Neural crest cell (in vitro differentiated cells): ENCODE measurements around the gene NFXL1. TPM values are rescaled to one million over a fixed set of nuclear protein-coding genes. Genes with fewer than 3 reads are reported as not detected.

ENCODE experiments used
- DNase-seq: peaks from one replicate; pipeline ENCODE4 v3.0.0; 2021; ENCODE audit warnings: low read depth, mixed read lengths, low spot score
- H3K27ac Mint-ChIP-seq: one replicate; pipeline ENCODE4 v1.8.0; 2021; ENCODE audit warnings: mild to moderate bottlenecking, mixed read lengths; ENCODE audit not compliant: unreplicated experiment
- H3K27me3 Mint-ChIP-seq: 2 replicates; pipeline ENCODE4 v1.8.0; 2021; ENCODE audit warnings: low read depth, mild to moderate bottlenecking, mixed read lengths
- H3K36me3 Mint-ChIP-seq: 2 replicates; pipeline ENCODE4 v1.8.0; 2021; ENCODE audit warnings: low read depth, mild to moderate bottlenecking, mixed read lengths
- H3K4me1 Mint-ChIP-seq: 2 replicates; pipeline ENCODE4 v1.8.0; 2021; ENCODE audit warnings: mixed read lengths
- H3K4me3 Mint-ChIP-seq: one replicate; pipeline ENCODE4 v1.8.0; 2021; ENCODE audit warnings: mild to moderate bottlenecking, mixed read lengths
- H3K9me3 Mint-ChIP-seq: 2 replicates; pipeline ENCODE4 v1.8.0; 2021; ENCODE audit warnings: mixed read lengths
- CTCF ChIP-seq: fragments of 200-600 bp; sonication (generic); conservative IDR thresholded peaks from 2 replicates; pipeline ENCODE4 v1.5.0; 2021; ENCODE audit warnings: antibody characterized with exemption, mild to moderate bottlenecking
- total RNA-seq: library from RNA; stranded (reverse); gene quantifications from 2 replicates; pipeline ENCODE4 v1.2.1, GENCODE V29; 2021

NFXL1 gene
- total RNA-seq, 1 donor from 2014 or later: 18.5 TPM

- DNase-seq: no peak
- Mint-ChIP-seq H3K27ac (no peak overlapping the region), H3K9me3 (peaks cover 4% of the 10 kb centered on the region), H3K4me3 (no peak overlapping the region), H3K4me1 (peaks cover 4% of the 10 kb centered on the region), H3K36me3 (no peaks in the 10 kb centered on the region), H3K27me3 (peaks cover 2% of the 10 kb centered on the region)
- TF ChIP-seq CTCF: no peak
Measured at GRCh38 chr4:47817275-47817674, 97.1 kb downstream of the NFXL1 start.

- Mint-ChIP-seq H3K4me1 (peaks cover 4% of the 10 kb centered on the region), H3K36me3 (no peaks in the 10 kb centered on the region), H3K27ac (no peak overlapping the region), H3K9me3 (peaks cover 4% of the 10 kb centered on the region), H3K27me3 (peaks cover 2% of the 10 kb centered on the region), H3K4me3 (no peak overlapping the region)
- TF ChIP-seq CTCF: no peak
- no peak for DNase-seq
Measured at GRCh38 chr4:47816748-47817147, 97.6 kb downstream of the NFXL1 start.

- TF ChIP-seq CTCF: no peak
- peaks cover 4% of the 10 kb centered on the region for H3K9me3 Mint-ChIP-seq
- DNase-seq: no peak
- no peak overlapping the region for H3K4me3 Mint-ChIP-seq
- no peaks in the 10 kb centered on the region for H3K4me1 Mint-ChIP-seq
- H3K27ac Mint-ChIP-seq: no peak overlapping the region
- H3K36me3 Mint-ChIP-seq: no peaks in the 10 kb centered on the region
- peaks cover 5% of the 10 kb centered on the region for H3K27me3 Mint-ChIP-seq
Measured at GRCh38 chr4:47814618-47815295, 99.6 kb downstream of the NFXL1 start.

GRCh38 chr4:47809654-47810203, 104.7 kb downstream of the NFXL1 start:
- no peaks in the 10 kb centered on the region for H3K4me1 Mint-ChIP-seq
- no peaks in the 10 kb centered on the region for H3K36me3 Mint-ChIP-seq
- no peak overlapping the region for H3K4me3 Mint-ChIP-seq

GRCh38 chr4:47804598-47804997, 109.8 kb downstream of the NFXL1 start:
- no peak for DNase-seq
- H3K27me3 Mint-ChIP-seq: no peaks in the 10 kb centered on the region
- H3K36me3 Mint-ChIP-seq: no peaks in the 10 kb centered on the region
- H3K4me1 Mint-ChIP-seq: no peaks in the 10 kb centered on the region
- H3K27ac Mint-ChIP-seq: no peak overlapping the region
- H3K9me3 Mint-ChIP-seq: peaks cover 7% of the 10 kb centered on the region
- TF ChIP-seq CTCF: no peak
- H3K4me3 Mint-ChIP-seq: no peak overlapping the region

More at GRCh38 chr4:47809654-47810203, 104.7 kb downstream of the NFXL1 start:
- H3K9me3 Mint-ChIP-seq: no peaks in the 10 kb centered on the region
- no peak overlapping the region for H3K27ac Mint-ChIP-seq
- DNase-seq: no peak
- peaks cover 5% of the 10 kb centered on the region for H3K27me3 Mint-ChIP-seq
- no peak for TF ChIP-seq CTCF
